Prostate gland (tissue), 2 donors: Measurements from ENCODE around the gene RUFY3. TPM values are rescaled to one million over a fixed set of nuclear protein-coding genes. Genes with fewer than 3 reads are reported as not detected.
"Not testable (repeated sequence)": the region's sequence is repeated elsewhere in the genome, so short reads cannot be mapped to it uniquely, and the experiment has no call there.

Source experiments
- DNase-seq: peaks from one replicate; pipeline ENCODE4 v3.0.0-alpha.2; 2019; ENCODE audit warnings: low spot score
- H3K27ac ChIP-seq, 2 donors: fragments of 200-600 bp; sonication (generic); 2 replicates each; pipeline ENCODE4 v1.5.1; 2017 to 2019
- H3K27me3 ChIP-seq: fragments of 200-600 bp; sonication (generic); replicated peaks from 2 replicates; pipeline ENCODE4 v1.5.1; 2019; ENCODE audit not compliant: insufficient read depth
- H3K36me3 ChIP-seq, 2 donors: fragments of 200-600 bp; sonication (generic); 1 replicate in 1 of 2; 2 replicates in 1 of 2; pipeline versions ENCODE4 v1.5.1 to v1.8.1; 2017 to 2019
- H3K4me1 ChIP-seq: fragments of 200-600 bp; sonication (generic); replicated peaks from 2 replicates; pipeline ENCODE4 v1.5.1; 2019
- H3K4me3 ChIP-seq, 2 donors: fragments of 200-600 bp; sonication (generic); 2 replicates each; pipeline ENCODE4 v1.5.1; 2017 to 2019
- H3K9me3 ChIP-seq: fragments of 200-600 bp; sonication (generic); 2 replicates; pipeline ENCODE4 v1.5.1; 2017
- POLR2A ChIP-seq: fragments of 450-650 bp; IDR thresholded peaks from one replicate; pipeline ENCODE4 v1.6.1; 2016; ENCODE audit warnings: antibody characterized with exemption, mild to moderate bottlenecking
- POLR2AphosphoS5 ChIP-seq: sonication (generic); formaldehyde crosslinking; IDR thresholded peaks from one replicate; pipeline ENCODE4 v1.6.1; 2017; ENCODE audit warnings: antibody characterized with exemption
- WGBS: methylation state at CpG from one replicate; pipeline ENCODE4 v1.1.5; 2018; 5-methylcytosine and 5-hydroxymethylcytosine counted together
- intact Hi-C: fragments of 100-400 bp; cut with DNase I; formaldehyde crosslinking; loops from one replicate; pipeline ENCODE4 v1.14.2; 2022
- total RNA-seq, 2 donors: library from RNA; depleted of rRNA; stranded (reverse); fragments of >200 nt; gene quantifications; one replicate each; pipeline ENCODE4 v1.1.0, GENCODE V29; 2016
- TF ChIP-seq, protein P1 (sequence below), 4 experiments: fragments of 200-600 bp in 2 of 4; fragments of 450-650 bp in 2 of 4; sonication (generic) in 2 of 4; IDR thresholded peaks; 1 replicate in 3 of 4; 2 replicates in 1 of 4; pipeline ENCODE4 v1.5.1; 2016 to 2019; ENCODE audit warnings: antibody characterized with exemption in 4 of 4, mild to moderate bottlenecking in 2 of 4, moderate library complexity in 2 of 4

RUFY3 gene
- total RNA-seq, 2 donors from 2014 or later, result 51.7 to 118 TPM

DNA sequence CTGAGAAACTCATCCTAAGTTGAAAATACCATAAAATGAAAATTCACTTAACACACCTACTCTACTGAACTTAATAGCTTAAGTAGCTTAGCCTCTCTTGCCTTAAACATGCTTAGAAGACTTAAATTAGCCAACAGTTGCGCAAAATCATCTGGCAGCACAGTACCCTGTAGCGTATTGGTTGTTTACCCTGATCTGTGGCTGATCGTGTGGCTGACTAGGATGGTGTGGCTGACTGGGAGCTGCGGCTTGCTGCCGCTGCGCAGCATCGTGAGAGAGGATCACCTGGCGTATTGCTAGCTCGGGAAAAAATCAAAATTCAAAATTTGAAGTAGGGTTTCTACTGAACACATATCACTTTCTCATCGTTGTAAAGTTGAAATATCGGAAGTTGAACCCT, 6.3 kb downstream of the RUFY3 start:
- no peak for DNase-seq
- intact Hi-C loops, result no loop called here
- WGBS, result 86% methylated on average over 11 of the region's 11 CpGs
- TF ChIP-seq POLR2AphosphoS5 (no peak), POLR2A (no peak)
- TF ChIP-seq, protein P1, sequence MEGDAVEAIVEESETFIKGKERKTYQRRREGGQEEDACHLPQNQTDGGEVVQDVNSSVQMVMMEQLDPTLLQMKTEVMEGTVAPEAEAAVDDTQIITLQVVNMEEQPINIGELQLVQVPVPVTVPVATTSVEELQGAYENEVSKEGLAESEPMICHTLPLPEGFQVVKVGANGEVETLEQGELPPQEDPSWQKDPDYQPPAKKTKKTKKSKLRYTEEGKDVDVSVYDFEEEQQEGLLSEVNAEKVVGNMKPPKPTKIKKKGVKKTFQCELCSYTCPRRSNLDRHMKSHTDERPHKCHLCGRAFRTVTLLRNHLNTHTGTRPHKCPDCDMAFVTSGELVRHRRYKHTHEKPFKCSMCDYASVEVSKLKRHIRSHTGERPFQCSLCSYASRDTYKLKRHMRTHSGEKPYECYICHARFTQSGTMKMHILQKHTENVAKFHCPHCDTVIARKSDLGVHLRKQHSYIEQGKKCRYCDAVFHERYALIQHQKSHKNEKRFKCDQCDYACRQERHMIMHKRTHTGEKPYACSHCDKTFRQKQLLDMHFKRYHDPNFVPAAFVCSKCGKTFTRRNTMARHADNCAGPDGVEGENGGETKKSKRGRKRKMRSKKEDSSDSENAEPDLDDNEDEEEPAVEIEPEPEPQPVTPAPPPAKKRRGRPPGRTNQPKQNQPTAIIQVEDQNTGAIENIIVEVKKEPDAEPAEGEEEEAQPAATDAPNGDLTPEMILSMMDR (IDR thresholded peaks at IDR 0.05), result no peak
- Histone ChIP-seq H3K27ac (no peak overlapping the region), H3K36me3 (no peaks in the 10 kb centered on the region), H3K27me3 (no peaks in the 10 kb centered on the region), H3K4me3 (no peak overlapping the region), H3K4me1 (no peaks in the 10 kb centered on the region), H3K9me3 (no peaks in the 10 kb centered on the region)

DNA sequence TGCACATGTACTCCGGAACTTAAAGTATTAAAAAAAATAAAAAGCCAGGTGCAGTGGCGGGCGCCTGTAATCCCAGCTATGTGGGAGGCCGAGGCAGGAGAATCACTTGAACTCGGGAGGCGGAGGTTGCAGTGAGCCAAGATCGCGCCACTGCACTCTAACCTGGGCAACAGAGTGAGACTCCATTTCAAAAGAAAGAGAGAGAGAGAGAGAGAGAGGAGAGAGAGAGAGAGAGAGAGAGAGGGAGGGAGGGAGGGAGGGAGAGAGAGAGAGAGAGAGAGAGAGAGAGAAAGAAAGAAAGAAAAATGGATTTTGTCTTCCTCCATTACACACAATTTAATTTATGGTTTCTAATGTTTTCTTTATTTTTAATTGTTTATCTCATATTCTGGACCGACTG, 11.1 kb downstream of the RUFY3 start:
- WGBS, result 91% methylated on average over 9 of the region's 9 CpGs
- H3K36me3 ChIP-seq, result not testable (repeated sequence)

DNA sequence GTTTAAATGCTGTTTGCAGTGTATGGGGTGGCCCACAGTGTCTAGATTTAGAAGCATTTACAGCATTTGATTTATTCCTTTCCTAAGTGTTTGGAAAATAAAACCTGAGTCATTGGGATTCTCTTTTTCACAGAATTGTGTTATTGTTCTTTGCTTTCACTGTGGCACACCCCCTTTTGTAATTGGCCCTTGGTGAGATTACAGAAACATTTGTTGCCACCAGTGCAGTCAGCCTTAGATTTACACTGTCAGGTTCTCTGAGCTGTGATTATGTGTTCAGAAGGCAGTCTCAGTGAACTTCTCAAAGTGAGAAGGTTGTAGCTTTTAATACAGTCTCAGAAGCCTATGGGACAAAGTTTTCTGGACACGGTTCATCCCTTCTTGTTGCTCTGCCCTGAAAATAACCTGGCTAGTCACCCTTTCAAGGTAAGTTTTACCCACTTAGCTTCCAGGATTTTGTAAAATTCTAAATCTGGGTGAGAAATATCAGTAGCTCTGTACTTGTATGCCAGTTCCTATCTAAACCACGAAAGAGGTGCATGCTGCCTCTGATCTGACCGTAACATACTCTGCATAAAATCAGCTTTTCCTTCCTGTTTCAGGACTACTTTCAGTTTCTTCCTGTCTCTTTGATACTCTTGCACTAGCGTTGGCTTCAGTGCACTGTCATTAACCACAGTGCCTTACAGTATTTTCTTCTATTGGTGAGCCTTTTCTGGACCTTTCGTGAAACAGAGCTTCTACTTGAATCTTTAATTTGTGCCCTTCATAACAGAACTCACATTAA, 12.6 kb downstream of the RUFY3 start:
- Histone ChIP-seq H3K27ac (peak overlapping the region; percentile 68 to 74), H3K4me1 (no peaks in the 10 kb centered on the region), H3K4me3 (peak overlapping the region; percentile 9 to 38), H3K36me3 (no peaks in the 10 kb centered on the region), H3K9me3 (no peaks in the 10 kb centered on the region), H3K27me3 (no peaks in the 10 kb centered on the region)
- intact Hi-C loops, result no loop called here
- peak; percentile 20 for DNase-seq
- 5% methylated on average over 5 of the region's 5 CpGs for WGBS
- TF ChIP-seq, protein P1 (IDR thresholded peaks at IDR 0.05), result peak in 1 of 4 experiments; percentile 9
- no peak for TF ChIP-seq POLR2A

More for the DNA sequence above, 11.1 kb downstream of the RUFY3 start:
- H3K4me3 ChIP-seq, H3K27me3 ChIP-seq, DNase-seq, H3K9me3 ChIP-seq, H3K4me1 ChIP-seq, H3K27ac ChIP-seq, intact Hi-C loops: not testable (repeated sequence)

DNA sequence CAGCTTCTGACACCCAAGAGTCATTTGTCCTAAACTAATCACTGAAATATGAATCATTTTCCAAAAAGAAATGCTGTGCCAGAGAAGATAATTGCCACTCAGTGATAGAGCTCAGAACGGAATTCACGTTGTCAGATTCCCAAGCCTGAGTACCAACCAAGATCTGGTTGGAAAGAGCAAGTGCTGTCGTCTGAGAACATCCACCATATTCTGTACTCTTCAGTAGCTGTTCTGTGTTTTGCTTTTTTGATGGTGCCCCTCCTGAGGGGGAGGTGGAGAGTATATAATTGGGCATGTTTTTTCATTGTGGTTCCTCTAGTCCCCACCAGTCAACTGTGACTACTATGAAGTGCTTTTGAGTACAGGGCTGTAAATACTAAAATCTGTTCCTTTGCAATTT, 13.2 kb downstream of the RUFY3 start:
- no peak for DNase-seq
- no peaks in the 10 kb centered on the region for H3K4me1 ChIP-seq
- no peaks in the 10 kb centered on the region for H3K36me3 ChIP-seq
- 24% methylated on average over 3 of the region's 3 CpGs for WGBS
- H3K27me3 ChIP-seq, result no peaks in the 10 kb centered on the region
- H3K9me3 ChIP-seq, result no peaks in the 10 kb centered on the region
- peak overlapping the region; percentile 9 to 38 for H3K4me3 ChIP-seq
- TF ChIP-seq, protein P1 (IDR thresholded peaks at IDR 0.05), result no peak
- TF ChIP-seq POLR2A (no peak), POLR2AphosphoS5 (no peak)
- intact Hi-C loops, result no loop called here
- H3K27ac ChIP-seq, result peak overlapping the region; percentile 68 to 74

DNA sequence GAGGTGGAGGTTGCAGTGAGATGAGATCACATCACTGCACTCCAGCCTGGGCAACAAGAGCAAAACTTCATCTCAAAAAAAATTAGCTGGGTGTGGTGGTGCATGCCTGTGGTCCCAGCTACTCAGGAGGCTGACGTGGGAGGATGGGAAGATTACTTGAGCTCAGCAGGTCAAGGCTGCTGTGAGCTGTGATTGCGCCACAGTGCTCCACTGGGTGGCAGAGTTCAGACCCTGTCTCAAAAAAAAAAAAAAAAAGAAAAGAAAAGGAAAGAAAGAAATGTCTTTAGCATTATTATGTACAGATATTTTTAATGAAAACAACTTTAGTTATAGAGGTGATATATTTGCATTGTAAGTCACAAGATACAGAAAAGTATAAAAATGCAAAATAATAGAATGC, 14.2 kb downstream of the RUFY3 start:
- H3K4me3 ChIP-seq, DNase-seq, H3K27ac ChIP-seq, H3K27me3 ChIP-seq, H3K4me1 ChIP-seq, H3K36me3 ChIP-seq, H3K9me3 ChIP-seq, intact Hi-C loops: not testable (repeated sequence)
- WGBS, result 82% methylated on average over 2 of the region's 2 CpGs

DNA sequence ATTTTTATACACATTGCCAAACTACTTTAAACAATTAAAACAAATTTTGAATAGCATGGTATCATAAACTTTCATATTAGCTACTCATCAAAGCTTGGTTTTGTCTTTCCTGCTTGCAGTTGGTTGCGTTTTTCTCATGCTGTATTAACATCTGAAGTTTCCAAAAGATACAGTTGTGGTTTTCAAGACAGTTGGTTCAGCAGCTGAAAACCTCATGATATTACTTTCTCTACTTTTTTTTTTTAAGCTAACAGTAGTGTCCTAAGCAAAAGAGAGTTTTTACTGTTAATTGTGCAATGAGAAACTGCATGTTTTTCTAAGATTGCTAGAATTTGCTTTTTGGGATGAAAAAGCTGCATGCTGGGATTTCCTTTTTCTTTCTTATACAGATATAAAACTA, 15.2 kb downstream of the RUFY3 start:
- 85% methylated on average over 1 of the region's 1 CpG for WGBS
- no peaks in the 10 kb centered on the region for H3K27me3 ChIP-seq
- TF ChIP-seq POLR2AphosphoS5, result no peak
- H3K4me1 ChIP-seq, result no peaks in the 10 kb centered on the region
- no peaks in the 10 kb centered on the region for H3K36me3 ChIP-seq
- H3K27ac ChIP-seq, result no peak overlapping the region
- H3K4me3 ChIP-seq, result no peak overlapping the region
- DNase-seq, result no peak
- intact Hi-C loops, result no loop called here
- no peaks in the 10 kb centered on the region for H3K9me3 ChIP-seq
